Thyroid gland (tissue), 4 donors: Measurements from ENCODE around the gene ADAMTS14.

Experiments
- CTCF ChIP-seq, 6 experiments: fragments of 200-600 bp in 3 of 6; fragments of 450-650 bp in 3 of 6; sonication (generic) in 3 of 6; IDR thresholded peaks; one replicate each; pipeline ENCODE4 v1.5.1; 2016 to 2019; ENCODE audit warnings: antibody characterized with exemption in 6 of 6, mild to moderate bottlenecking in 2 of 6, inconsistent platforms in 1 of 6, moderate library complexity in 1 of 6
- POLR2A ChIP-seq, 2 donors: fragments of 450-650 bp; IDR thresholded peaks; one replicate each; pipeline ENCODE4 v1.6.1; 2017; ENCODE audit warnings: antibody characterized with exemption in 2 of 2, mild to moderate bottlenecking in 2 of 2, moderate library complexity in 1 of 2

GRCh38 chr10:70622541-70622940 is 49.8 kb upstream of the ADAMTS14 start:
- no peak for TF ChIP-seq CTCF (IDR thresholded peaks at IDR 0.05)
- TF ChIP-seq POLR2A (IDR thresholded peaks at IDR 0.05) = no peak
